GM19240 (cell line): ENCODE measurements around the gene PFKFB3.
A peak's percentile ranks its signal among the peaks of the same experiment; 100 is the strongest.
"Not testable (repeated sequence)": the region's sequence is repeated elsewhere in the genome, so short reads cannot be mapped to it uniquely, and the experiment has no call there.

Experiments used
- DNase-seq: peaks from one replicate; pipeline ENCODE4 v3.0.0; 2011; ENCODE audit warnings: low spot score; ENCODE audit not compliant: insufficient read length

PFKFB3 gene

DNA sequence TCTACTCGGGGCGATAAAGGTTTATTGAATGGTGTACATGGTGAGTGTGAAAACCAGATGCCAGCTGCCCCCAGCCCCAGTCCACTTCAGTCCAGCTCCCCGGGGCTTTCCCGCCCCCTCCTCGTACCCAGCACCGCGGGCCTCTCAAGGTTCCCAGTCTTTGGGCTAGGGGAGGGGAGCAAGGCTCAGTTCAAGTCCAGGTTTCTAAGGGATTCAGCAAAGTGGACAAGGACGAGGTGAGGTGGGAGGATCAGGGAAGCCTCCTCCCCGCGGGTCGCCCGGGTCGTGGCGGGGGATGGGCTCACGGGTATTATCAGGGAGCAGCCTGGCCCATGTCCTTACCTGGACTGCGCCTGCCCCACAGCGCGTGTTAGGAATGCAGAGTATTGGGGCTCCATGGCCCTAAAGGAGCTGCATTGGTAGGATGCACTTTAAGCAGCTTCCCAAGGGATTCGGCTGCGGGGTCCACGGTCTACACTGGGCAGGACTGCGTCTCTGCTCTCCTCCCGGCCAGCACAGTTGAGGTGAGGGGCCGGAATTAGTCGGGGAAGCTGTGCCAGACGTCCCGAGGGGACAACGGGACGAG lies 541 bp upstream of the PFKFB3 start:
- DNase-seq = no peak

- DNase-seq = peak; percentile 66
These were observed 765 bp downstream of the PFKFB3 start for GRCh38 chr10:6203331-6204062.

GRCh38 chr10:6204063-6204340 lies 1.3 kb downstream of the PFKFB3 start:
- DNase-seq = no peak

DNA sequence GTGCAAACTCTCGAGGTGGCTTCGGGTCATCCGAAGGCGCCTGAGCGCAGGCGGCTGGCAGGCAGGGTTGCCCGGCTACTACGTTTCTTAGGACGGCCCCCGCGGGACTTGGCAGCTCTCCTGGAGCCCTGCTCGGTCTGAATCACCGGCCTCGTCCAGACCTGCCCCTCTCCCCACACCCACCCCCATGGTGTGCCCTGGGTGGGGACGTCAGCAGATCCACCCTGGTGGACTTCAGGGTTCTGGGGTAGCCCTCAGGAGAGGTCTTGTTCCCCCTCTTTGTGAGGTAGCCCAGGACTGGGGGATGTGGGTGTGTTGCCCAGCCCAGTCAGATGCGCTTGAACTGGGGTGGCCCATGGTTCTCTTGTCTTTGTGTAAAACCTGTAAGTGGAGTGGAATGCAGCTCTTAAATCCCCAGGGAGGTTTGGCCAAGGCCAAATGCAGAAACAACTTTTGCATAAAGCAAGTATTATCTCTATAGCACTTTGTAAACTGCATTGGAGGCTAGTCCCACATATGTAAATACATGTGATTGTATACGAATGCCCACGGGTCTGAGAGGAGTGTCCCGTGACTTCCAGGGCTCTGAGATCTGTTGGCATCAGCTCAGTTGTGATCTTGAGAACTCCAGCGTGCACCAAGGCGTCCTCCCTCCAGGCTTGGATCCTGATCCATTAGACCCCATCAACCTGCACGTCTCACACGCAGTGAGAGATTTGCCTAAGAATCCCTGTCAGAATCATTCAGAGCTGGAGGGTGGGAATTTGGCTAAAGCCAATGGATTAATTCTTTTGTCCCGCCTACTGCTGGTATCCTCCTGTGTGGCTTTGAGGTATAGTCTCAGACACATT lies 1.8 kb downstream of the PFKFB3 start:
- DNase-seq = no peak

- DNase-seq = not testable (repeated sequence)
These were observed 3.8 kb downstream of the PFKFB3 start for GRCh38 chr10:6206486-6206885.

DNA sequence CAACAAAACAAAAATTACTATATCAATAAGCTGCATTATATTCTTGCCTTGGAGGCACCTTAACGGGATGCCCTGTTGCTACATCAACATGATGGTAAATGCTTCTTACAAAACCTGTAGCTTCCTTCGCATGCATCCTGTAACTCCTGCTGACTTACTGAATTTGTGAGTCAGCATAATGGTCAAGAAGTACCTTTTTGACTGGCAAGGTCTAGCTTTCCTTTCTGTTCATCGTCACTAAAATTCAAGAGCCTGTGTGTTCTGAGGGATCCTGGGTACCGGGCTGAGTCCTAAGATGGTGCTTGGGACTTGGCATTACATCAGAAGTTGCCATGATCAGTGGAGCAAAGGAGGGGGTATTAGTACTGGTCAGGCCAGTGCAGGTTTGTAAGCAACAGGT lies 4.9 kb downstream of the PFKFB3 start:
- DNase-seq = no peak

DNA sequence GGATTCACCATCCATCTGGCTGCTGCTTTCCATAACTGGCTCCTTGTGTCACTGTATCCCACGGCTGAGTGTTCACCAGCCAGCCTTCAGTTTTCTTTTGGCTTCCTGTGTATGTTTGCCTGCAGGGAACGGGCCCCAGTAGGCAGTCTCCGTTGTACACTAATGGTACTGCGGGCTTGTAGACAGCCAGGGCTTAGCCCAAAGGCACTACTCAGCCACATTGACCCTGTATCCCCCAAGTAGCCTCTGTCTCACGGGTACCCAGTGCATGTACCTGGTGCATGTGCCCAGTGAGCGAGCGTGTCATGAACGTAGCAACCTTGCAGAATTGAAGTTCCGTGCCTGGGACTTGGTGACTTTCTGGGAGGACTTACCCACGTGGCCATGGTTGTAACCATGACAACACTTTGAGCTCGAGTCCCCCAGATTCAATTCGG lies 6.1 kb downstream of the PFKFB3 start:
- no peak for DNase-seq

- no peak for DNase-seq
These were observed 8.6 kb downstream of the PFKFB3 start for GRCh38 chr10:6211341-6211670.

GRCh38 chr10:6211671-6212635 lies 9.2 kb downstream of the PFKFB3 start:
- no peak for DNase-seq

DNA sequence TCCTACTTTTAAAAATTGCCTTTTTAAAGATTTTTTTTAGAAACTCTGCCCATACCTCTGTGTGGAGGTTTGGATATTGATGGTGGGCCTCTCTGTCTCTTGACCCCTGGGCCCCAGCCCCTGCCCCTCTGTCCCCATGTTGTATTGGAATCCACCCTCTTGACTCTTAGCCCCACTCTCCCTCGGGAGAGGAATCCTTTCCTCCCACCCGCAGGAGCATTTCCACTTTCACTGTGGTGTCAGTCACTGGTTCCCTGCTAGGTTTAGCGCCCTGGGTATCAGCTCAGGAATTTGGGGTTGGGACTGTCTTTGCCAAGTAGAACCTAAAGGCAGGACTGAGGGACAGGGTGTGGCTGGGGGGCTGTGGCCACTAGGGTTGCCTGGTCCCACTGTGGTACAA lies 10.1 kb downstream of the PFKFB3 start:
- no peak for DNase-seq

DNA sequence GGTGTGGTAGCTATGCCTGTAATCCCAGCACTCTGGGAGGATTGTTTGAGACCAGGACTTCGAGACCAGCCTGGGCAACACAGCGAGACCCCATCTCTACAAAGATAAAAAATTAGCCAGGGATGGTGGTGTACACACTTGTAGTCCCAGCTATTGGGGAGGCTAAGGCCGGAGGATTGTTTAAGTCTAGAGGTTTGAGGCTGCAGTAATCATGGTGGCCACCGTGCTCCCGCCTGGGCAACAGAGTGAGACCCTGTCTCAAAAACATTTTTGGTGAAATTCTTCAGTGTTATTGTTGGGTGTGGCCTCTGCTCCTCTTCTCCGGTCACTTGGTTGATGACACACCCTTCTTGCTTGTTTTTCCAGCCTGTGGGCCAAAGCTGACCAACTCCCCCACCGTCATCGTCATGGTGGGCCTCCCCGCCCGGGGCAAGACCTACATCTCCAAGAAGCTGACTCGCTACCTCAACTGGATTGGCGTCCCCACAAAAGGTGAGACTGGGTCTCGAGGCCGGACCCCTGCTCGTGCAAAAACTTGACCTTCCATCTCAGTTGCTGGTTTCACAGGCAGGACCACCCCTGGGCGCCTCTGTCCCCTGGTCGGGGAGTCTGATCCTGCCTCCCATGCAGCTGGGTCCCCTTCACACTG lies 10.6 kb downstream of the PFKFB3 start:
- no peak for DNase-seq

- no peak for DNase-seq
These were observed 11.2 kb downstream of the PFKFB3 start for GRCh38 chr10:6213908-6214307.

DNA sequence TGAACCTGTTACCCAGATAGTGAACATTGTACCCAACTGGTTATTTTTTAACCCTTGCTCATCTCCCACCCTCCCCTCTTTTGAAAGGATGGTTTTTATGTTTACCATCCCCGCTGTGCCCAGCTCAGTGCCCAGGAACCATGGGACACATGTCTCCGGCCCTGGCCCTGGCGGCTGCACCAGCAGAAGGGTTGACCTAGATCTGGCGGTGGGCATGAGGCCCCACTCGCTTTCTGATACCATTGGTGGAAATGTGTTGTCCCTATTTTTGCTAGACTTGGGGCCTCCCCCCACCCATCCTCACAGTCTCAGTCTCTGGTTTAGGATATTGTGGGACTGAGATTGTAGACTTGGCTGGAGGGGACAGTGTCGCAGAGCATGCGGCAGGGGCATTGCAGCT lies 11.9 kb downstream of the PFKFB3 start:
- no peak for DNase-seq

DNA sequence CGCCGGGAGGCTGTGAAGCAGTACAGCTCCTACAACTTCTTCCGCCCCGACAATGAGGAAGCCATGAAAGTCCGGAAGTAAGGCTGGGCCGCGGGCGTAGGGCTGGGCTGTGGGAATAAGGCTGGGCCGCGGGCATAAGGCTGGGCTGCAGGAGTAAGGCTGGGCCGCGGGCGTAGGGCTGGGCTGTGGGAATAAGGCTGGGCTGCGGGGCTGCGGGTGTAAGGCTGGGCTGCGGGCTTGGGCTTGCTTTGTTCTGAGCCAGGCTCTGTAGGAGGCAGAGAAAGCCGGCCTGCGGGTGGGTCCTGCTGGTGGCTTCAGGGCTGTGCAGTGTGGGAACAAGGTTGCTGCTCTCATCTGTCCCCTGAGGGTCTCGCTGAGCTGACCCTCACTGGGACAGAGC lies 12.5 kb downstream of the PFKFB3 start:
- no peak for DNase-seq

DNA sequence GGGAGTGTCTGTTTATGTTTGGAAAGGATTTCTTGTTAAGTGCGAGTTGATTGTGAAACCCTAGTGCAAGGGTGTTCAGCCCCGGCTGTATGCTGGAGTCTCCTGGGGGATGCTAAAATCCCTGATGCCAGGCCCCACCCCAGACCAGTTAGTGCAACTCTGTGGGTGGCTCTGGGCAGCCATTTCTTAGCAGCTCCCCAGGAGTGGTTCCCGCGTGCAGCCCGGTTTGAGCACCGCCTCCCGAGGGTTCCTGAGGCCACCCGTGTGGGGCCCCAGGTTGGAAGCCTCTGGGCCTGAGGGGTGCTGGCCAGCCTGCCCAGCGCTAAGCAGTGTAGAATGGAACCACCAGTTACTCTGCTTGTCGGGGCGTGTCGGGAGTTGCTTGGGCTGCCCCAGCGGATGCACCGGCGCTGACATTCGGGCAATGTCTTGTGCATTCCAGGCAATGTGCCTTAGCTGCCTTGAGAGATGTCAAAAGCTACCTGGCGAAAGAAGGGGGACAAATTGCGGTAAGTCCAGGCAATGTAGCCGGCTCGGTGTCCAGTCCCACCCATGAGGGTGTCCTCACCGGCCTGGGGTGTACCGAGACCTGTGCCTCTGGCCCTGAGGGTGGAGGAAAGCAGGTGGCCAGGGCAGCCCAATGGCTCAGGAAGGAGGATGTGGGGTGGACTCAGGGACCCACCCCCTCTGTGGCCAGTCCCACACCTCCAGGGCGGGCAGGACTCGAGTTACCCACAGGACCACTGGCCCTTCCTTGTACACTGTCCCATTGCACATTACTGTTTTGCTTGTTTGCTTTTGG lies 13.2 kb downstream of the PFKFB3 start:
- no peak for DNase-seq

DNA sequence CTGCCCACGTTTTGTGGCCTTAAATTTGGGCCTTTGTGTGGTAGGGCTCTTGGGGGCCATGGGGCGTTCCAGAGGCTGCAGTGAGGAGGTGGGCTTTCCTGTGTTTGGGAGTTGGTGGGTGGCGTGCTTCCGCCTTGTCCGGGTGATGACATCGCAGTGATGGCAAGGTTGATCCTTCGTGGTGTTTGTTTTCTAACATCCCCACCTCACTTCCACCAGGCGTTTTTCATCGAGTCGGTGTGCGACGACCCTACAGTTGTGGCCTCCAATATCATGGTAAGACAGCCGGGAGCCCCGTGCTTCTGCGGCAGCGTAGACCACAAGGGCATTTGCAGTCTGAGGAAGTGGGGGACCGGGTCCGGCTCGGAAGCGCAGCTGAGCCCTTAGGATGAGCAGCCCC lies 14.2 kb downstream of the PFKFB3 start:
- no peak for DNase-seq

GRCh38 chr10:6217611-6218010 lies 14.9 kb downstream of the PFKFB3 start:
- DNase-seq = no peak

DNA sequence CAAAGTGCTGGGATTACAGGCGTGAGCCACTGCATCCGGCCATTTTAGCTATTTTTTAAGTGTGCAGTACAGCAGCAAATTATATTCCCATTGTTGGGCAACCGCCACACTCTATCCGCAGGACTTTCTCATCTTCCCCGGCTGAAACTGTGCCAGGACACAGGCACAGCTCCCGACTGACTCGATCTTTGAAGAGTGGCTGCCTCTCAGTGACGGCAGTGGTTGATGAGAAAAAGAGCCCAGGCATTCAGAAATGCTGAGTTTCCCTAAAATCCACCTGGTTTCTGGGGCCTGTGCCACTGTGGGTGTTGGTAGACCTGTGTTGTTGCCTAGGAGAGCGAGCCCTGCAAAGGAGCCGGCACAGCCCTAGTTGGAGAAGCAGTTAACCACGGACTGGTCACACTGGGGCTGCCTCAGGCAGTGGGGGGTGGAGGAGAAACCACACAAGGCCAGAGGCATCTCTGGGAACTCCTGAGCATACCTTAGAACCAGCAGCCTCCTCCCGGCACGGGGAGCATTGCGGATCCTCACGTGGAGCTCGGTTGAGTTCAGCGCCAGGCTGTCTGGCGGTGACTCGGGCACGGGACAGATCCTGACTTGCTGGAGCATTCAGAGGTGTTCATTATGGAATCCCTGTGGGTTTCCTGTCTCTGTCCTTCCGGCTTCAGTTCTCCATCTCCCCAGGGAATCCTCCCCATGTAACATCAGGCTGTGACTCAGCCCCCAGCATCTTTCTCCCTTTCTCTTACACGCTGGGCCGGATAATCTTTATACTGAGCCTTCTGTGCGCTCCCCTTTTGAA lies 16.2 kb downstream of the PFKFB3 start:
- no peak for DNase-seq

GRCh38 chr10:6219494-6219836 lies 16.7 kb downstream of the PFKFB3 start:
- no peak for DNase-seq
